Activated CD4-positive, alpha-beta T cell treated with anti-CD3 and anti-CD28 coated beads, Interleukin-2, Interleukin-4, amounts not matched to agents 100 ng/mL and 50 ng/mL, durations not matched to agents 16 hours and 8 hours (primary cell): ENCODE results near the gene LRSAM1.
"Not testable (repeated sequence)": the region's sequence is repeated elsewhere in the genome, so short reads cannot be mapped to it uniquely, and the experiment has no call there.

Experiments used
- DNase-seq: peaks from one replicate; pipeline ENCODE4 v3.0.0-alpha.2; 2020; ENCODE audit warnings: low spot score

The LRSAM1 gene

DNA sequence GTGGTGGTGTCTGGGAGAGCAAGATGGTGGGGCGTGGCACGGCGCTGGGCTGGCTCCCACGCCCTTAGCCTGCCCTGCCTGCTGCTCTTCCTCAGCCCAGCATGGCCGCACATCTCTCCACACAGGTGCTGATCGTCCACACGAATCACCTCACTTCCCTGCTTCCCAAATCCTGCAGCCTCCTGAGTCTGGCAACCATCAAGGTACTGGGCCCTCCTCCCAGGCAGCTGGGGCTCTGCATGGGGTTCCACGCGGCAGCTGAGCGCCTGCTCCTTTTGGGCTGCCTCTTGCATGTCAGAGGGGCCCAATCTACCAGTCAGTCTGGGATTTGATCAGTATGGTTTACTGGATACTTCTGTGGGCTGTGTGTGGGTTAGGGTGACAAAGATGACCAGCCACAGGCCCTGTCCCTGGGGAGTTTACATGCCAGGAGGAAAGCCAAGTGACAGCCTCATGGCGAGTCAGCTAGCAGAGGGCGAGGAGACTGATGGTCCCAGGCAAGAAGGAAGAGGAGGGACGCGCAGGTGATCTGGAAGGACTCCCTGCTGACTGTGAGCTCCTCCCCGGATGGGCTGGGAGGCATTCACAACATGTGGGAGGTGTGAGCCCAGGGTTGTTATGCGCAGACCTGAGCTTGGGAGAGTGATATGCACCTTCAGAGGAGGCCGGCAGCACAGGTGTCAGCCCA, 6.0 kb downstream of the LRSAM1 start:
- no peak for DNase-seq

DNA sequence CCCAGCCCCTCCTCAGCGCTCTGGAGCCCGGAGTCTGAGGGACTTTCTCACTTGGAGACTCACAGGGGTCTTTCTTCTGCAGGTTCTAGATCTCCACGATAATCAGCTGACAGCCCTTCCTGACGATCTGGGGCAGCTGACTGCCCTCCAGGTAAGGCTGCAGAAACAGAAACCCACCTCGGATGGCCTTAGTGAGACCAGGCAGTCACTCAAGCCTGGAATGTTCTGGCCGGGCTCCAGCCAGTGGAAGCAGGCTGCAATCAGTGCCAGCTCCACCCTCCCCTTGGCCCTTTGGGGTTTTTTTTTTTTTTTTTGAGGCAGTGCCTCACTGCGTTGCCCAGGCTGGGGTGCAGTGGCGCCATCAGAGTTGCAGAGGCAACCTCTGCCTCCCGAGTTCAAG, 7.6 kb downstream of the LRSAM1 start:
- DNase-seq, result no peak

DNA sequence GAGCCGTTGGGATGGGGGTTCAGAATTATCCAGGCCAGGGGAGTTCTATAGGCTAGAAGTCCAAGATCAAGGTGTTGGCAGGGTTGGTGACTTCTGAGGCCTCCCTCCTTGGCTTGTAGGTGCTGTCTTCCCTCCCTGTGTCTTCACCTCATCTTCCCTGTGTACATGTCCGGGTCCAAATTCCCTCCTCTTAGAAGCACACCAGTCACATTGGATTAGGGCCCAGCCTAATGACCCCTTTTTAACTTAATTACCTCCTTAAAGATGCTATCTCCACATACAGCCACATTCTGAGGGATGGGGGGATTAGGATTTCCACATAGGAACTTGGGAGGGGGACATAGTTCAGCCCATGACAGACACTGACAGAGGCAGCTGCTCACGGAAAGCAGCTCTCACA, 12.1 kb downstream of the LRSAM1 start:
- DNase-seq, result no peak

DNA sequence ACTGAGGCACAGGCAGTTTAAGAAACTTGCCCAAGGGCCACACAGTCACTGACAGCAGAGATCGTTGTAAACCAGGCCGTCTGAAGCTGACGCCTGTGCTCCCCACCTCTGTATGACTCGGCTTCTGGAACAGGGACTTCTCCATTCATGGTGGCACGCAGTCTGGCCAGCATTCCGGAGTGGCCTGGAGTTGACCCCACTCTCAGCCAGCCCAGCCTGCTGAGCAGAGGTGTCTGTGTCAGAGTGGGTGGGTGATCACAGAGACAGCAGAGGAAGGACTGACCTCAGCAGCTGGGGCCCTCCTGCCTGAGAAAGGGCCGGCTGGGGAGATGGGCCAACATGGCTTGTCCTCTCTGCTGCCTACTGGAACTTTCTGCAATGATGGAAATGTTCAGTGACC, 12.6 kb downstream of the LRSAM1 start:
- DNase-seq, result no peak

DNA sequence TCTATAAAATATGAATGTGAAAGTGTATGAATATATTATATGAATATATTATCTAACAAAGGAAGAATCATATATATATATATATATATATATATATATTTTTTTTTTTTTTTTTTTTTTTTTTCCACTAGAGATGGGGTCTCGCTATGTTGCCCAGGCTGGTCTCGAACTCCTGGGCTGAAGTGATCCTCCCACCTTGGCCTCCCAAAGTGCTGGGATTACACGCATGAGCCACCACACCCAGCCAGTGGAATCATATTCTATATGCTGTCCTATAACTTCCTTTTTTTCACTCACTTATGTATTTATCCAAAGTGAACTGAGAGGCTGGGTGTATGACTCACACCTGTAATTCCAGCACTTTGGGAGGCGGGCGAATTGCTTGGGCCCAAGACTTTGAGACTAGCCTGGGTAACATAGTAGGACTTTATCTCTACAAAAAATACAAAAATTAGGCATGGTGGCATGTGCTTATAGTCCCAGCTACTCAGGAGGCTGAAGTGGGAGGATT, 15.2 kb downstream of the LRSAM1 start:
- DNase-seq, result not testable (repeated sequence)

DNA sequence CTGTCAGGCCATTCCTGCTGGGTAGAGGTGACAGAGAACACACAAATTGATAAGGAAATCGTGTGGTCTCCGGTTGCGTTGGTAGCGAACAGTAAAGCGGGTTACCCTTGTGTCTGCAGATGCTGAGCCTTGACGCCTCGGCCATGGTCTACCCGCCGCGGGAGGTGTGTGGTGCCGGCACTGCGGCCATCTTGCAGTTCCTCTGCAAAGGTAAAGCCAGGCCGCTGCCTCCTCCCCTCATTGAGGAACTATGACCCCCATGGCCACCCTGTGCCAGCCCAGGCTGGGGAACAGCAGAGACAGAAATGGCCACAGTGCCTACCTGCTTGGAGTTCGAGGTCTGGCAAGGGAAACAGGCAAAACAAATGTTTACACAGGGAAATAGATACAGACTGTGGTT, 16.3 kb downstream of the LRSAM1 start:
- no peak for DNase-seq

DNA sequence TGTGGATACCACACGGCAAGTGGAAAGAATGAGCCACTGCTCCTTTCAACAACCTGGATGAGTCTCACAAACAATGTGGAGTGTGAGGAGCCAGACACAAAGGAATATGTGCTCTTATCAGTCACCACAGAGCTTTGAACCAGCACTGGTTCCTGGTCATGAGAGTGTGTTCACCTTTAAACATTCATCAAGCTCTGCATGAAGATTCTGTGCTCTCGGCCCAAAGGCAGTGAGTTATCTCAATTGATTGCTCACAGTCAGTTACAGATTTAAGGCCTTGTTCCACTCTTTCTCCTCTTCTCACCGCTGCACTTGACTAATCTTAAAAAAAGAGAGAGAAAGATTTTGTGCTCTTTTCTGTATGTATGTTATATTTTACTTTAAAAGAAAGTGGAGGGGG, 19.4 kb downstream of the LRSAM1 start:
- no peak for DNase-seq

DNA sequence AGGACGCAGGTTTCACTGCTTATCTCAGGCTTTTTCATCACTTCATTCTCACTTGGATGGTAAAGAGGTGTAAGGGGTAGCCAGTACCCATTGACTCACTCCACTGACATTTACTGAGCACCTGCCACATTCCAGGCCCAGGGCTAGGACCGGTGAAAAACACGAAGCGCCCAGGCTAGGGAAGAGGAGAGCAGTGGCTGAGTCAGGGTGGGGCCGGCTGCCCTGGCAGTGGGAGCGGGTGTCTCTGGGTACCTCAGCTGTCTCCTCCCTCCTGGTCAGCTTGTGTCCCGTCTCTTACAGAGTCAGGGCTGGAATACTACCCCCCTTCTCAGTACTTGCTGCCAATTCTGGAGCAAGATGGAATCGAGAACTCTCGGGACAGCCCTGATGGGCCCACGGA, 22.2 kb downstream of the LRSAM1 start:
- no peak for DNase-seq

DNA sequence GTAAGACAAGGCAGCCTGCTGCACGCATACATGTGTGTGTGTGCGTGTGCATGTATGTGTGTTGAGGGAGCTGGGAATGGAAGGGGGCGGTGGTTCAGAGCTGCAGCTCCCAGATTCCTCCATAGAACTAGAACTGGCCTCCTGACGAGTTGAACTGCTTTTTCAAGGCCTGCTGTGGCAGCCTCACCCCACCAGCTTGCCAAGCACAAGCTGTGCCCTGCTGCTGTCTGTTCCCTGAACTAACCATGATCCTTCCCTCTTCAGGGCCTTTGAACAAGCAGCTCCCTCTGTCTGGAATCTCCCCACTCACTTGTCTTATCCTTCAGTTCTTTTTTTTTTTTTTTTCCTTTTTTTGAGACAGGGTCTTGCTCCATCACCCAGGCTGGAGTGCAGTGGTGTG, 22.6 kb downstream of the LRSAM1 start:
- no peak for DNase-seq

DNA sequence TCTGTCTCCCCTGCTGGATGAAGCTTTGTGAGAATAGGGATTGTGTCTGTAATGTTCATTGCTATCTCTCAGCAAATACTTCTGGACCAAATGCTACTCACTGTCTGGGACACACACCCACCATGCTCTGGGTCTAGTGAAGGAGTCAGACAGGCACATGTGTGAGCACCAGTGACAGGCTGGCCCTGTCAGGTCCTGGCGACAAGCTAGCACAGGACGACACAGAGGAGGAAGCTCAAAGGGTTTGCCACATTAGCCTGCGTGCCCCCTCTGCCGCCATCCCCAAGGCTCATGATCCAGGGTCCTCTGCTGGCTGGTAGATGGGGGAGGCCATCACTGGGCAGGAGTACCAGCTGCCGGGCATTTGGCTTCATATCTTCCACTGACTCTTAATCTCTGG, 23.3 kb downstream of the LRSAM1 start:
- no peak for DNase-seq

DNA sequence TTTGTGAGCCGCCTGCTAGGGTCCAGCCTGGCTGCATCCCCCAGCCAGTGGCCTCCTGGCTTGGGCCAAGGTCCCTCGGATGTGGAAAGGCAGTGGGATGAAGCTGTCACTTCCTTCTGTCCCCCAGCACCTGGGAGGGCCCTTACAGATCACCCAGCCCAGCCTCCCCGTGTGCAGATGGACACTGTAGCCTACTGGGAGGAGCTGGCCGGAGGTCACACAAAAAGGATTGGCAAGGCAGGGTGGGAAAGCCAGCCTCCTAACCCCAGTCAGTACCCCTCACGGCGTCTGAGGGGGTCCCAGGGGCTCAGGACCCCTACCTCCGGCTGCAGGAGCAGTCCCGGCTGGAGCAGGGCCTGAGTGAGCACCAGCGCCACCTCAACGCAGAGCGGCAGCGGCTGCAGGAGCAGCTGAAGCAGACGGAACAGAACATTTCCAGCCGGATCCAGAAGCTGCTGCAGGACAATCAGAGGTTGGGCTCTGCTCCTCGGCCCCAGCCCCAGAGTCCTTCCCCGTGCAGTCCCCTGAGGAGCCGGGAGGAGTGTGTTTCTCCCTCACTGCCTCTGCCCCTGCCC, 28.3 kb downstream of the LRSAM1 start:
- no peak for DNase-seq

DNA sequence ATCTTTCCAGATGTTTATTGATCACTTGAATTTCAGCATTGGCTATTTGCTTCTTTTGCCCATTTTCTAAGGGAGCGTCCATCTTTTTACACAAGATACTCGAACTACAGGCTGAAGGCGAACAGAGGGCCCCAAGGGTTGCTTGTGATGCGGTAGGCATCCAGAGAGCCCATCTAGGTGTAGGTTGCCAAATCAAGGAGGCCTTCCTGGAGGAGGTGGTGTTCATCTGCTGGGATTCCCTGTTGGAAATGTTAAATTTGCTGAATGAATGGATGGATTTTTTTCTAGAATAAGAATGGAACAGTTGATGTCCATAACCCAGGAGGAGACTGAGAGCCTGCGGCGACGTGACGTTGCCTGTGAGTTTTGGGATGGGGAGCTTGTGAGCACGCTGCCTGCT, 31.4 kb downstream of the LRSAM1 start:
- no peak for DNase-seq

DNA sequence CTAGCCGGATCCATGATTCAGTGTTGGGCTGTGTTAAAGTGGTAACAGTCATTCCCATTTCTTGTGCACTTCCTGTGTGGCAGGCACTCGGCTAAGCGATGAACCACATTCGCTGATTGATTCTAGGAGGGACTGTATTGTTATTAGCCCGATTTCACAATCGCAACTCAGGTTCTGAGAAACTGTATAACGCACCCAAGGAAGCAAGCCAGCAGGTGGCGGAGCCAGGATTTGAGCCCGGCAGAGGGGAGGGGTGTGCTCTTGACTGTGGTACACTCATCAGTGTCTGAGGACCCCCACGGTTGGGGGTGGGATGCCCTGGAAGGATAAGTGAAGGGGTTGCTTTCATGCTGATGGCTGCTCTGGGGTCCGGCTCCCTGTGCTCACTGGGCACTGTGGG, 34.7 kb downstream of the LRSAM1 start:
- no peak for DNase-seq

DNA sequence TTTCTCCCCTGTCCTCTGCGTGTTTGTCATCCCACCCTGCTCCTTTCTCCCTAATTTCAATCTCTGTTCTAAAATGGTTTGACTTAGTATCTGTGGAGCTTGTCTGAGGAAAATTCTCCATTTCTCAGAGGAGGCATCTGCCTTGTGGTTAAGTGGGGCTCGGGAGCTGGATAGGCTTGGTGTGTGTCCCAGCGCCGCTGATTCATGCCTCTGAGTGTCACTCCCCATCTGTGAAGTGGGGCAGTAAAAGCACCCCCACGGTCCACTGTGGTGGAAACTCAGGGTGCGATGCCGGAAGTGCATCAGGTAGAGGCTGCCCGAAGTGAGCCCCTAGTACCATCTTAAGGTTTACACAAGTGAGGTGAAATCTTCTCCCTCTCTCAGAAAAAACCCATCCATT, 37.6 kb downstream of the LRSAM1 start:
- no peak for DNase-seq

DNA sequence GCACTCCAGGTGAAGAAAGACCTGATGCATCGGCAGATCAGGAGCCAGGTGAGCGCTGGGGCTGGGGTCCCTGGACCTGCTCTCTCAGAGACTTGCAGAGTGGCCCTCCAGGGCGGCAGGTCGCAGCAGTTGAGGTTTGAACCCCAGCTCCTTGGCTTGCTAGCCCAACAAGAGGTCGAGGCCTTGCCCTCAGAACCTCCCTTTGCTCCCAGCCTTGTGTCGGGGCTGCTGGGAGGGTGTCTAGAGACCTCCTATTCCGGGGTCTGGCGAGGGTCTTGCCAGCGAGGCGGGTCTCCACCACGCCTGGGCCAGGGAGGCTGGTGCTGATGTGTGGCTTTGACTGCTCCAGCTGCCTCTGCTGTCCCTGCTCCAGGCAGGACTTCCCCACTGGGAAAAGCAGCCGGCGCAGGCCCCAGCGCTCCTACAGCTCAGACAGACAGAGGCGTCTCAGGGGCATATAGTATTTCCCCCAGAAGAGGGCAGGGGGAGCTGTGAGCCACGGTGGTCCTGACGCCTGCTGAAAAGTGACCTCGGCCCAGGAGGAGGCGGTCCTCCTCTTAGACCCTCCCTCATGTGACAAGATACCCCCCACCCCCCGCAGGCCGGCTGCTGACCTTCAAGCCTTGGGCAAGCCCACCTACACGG, 38.3 kb downstream of the LRSAM1 start:
- no peak for DNase-seq

DNA sequence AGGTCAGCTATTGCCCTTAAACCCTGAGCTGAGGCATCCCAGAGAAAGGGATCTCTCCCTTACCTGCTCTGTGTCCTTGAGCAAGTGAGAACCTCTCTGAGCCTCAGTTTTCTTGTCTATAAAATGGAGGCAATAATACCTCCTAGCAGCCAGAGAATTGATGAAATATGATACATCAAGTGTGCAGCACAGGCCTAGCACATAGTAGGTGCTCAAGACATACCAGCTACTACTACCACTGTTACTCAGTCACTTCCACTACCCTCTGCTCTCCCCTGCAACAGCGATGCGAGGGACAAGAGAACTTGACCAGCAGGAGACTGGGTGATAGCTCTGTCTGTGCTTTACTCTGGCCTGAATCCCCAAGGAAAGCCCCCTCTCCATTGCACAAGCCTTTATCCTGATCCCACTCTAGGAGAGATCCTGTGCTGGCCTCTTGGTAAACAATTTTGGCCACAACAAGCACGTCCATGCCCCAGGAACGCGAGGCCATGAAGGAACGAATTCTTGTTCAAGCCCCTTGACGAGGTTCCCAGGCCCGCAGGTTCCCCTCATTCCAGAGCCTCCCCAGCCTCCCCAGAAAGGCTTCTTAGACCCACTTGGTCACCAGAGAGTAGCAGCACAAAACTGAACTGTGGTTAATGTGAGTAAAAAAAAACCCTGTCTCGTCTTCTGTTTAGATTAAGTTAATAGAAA, 39.4 kb downstream of the LRSAM1 start:
- DNase-seq, result no peak

DNA sequence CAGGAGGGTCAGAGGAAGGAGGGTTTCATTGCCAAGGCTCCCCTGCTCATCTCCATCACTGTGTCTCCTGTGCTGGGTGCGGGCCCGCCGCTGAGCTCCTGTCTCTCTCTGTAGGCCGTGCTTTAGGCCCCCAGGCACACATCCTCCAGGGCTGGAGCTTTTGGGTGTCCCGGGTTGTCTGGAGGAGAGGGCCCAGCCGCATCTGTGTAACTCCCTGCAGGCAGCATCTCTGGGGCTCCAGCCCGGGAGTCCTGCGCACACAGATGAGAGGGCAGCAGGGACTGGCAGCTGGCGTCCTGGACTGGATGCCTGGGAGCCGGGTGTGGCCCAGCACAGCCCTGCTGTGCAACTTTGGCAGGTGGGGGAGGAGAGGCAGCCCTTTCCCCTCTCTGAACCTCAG, 40.2 kb downstream of the LRSAM1 start:
- DNase-seq, result no peak

DNA sequence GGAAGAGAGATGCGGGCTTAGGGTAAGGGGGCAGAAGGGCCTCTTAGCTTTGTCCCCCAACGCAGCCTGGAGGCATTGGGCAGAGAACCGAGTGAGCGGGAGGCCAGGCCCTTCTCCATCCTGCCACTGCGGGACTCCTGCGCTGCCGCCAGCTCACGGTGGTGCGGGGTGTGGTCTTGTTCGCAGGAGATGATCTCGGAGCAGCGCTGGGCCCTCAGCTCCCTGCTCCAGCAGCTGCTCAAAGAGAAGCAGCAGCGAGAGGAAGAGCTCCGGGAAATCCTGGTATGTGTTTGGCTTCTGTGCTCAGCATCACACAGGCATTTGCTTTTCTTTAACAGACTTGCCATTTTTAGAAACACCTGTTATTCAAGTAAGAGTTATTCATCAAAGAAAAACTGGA, 41.3 kb downstream of the LRSAM1 start:
- DNase-seq, result no peak

DNA sequence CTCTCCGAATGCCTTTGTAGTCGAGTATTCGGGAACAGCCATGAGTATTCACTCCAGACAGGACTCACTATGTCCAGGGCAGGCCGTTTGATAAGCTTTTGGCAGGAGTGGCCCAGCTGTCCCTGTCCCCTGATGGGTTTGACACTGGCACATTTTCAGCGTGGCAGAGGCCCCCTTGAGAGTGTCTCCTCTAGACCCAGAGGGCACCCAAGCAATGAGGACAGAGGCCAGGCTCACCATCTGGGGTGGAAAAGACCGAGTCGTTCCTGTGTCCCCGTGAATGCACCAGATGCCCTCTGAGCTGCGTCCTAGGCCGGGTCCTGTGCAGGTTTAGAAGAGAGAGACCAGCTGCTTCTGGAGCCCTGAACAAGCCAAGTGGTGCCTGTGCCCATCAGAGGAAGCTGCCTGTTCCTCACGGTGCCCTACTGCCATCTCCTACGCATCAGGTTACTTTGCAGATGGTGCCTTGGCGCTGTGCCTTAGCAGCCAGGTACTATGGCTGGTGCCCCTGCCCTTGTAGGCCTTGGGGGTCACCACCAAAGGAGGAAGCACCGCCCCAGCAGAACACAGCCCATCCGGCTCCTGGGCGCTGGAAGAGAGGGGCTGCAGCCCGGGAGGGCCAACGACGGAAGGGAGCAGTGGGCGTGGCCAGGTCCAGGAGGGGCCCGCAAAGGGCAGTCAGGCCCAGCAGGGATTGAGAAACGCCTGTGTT, 42.4 kb downstream of the LRSAM1 start:
- no peak for DNase-seq

DNA sequence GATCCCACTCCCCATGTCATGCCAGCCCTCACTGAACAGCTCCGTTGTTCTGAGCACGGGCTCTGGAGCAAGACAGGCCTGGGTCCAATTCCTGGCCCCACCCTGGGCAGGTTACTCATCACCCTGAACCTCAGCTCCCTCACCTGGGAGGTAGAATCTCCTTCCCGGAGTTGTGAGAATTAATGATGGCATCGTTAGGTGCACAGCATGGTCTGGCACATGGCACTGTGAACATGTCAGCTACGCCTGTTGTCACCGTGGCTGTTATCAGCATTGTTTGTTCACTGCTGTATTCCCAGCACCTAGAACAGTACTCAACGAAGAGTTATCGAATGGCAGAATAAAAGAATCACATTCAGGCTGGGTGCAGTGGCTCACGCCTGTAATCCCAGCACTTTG, 43.0 kb downstream of the LRSAM1 start:
- no peak for DNase-seq

DNA sequence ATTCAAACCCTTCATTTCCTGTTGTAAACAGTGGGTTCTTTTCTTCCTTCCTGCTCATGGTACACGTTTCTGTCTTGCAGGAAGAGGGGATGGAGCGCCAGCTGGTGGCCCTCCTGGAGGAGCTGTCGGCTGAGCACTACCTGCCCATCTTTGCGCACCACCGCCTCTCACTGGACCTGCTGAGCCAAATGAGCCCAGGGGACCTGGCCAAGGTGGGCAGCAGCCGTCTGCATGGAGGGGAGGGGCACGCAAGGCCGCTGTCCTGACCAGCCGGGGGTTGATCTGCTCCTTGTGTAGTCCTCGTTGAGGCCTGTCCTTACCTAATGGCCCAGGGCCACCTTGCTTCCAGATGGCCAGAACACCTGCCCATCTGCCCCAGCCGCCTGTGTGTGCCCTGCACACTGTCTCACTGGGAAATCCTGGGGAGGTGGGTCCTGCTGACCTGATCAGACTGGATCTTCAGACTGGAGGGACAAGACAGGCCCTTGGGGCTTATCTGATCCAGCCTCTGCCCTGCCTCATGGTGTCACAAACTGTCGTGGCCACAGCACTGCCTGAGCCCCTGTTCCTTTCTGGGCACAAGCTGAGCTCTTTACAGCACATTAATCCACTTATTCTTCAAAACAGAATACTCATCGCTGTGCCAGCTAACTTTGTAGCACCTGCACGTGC, 44.7 kb downstream of the LRSAM1 start:
- DNase-seq, result no peak

DNA sequence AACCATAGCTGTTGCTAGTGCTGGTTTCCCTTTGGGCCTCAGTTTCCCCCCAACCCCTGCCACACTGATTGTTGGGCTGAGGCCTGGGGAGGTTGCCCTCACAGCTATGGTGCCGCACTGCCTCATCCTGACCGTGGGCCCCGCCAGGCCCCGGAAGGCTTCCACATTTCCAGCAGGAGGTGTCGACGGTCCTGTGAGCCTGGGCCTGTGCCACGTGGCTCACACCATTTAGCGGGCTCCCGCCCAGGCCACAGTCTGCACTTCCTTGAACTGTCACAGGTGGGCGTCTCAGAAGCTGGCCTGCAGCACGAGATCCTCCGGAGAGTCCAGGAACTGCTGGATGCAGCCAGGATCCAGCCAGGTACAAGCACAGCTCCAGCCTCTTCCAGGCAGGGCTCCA, 45.7 kb downstream of the LRSAM1 start:
- DNase-seq, result no peak
